Right ventricle myocardium superior (tissue), 1 donor: Measurements from ENCODE around the gene RHOA. TPM values are rescaled to one million over a fixed set of nuclear protein-coding genes. Genes with fewer than 3 reads are reported as not detected.
"Not testable (repeated sequence)": the region's sequence is repeated elsewhere in the genome, so short reads cannot be mapped to it uniquely, and the experiment has no call there.

Experiments used
- ATAC-seq: fragments of 200-7000 bp; cut with Tn5 transposase; one replicate; pipeline ENCODE4 v1.9.1; 2020; ENCODE audit warnings: mild to moderate bottlenecking; ENCODE audit not compliant: poor library complexity
- DNase-seq: peaks from one replicate; pipeline ENCODE4 v3.0.0-alpha.2; 2020
- intact Hi-C: fragments of 100-400 bp; cut with DNase I; formaldehyde crosslinking; loops from one replicate; pipeline ENCODE4 v1.11.2; 2022
- total RNA-seq: library from RNA; stranded (reverse); fragmentation: NEBNext Ultra II Directional; extraction: Animal tissue kit (Norgen Biotek cat#: 25700); gene quantifications from one replicate; pipeline ENCODE4 v1.2.1, GENCODE V29; 2021
- donor health status: DM: no; HTN: yes; CAD: no; lungs with severe emphysema.

The RHOA gene
- total RNA-seq, 1 donor from 2014 or later, result 255 TPM

- DNase-seq, result no peak
These were observed 25.6 kb downstream of the RHOA start for GRCh38 chr3:49386056-49386756.

GRCh38 chr3:49385617-49386016, 26.2 kb downstream of the RHOA start:
- intact Hi-C loops, result no loop called here
- no peak for DNase-seq
- ATAC-seq, result no peak

More at GRCh38 chr3:49386056-49386756, 25.6 kb downstream of the RHOA start:
- intact Hi-C loops, result no loop called here
- ATAC-seq, result no peak

- ATAC-seq, result no peak
- no peak for DNase-seq
- intact Hi-C loops, result no loop called here
These were observed 28.4 kb downstream of the RHOA start for GRCh38 chr3:49383387-49383786.

- ATAC-seq, result peak; percentile 67
- DNase-seq, result peak; percentile 49
- intact Hi-C loops, result no loop called here
These were observed 33.4 kb downstream of the RHOA start for GRCh38 chr3:49378249-49378895.

- DNase-seq, result no peak
- ATAC-seq, result no peak
- intact Hi-C loops, result no loop called here
These were observed 34.3 kb downstream of the RHOA start for GRCh38 chr3:49377483-49377882.

- no peak for DNase-seq
- intact Hi-C loops, result no loop called here
- ATAC-seq, result no peak
These were observed 39.8 kb downstream of the RHOA start for GRCh38 chr3:49371946-49372345.

GRCh38 chr3:49370585-49371290, 41.0 kb downstream of the RHOA start:
- no peak for ATAC-seq
- intact Hi-C loops, result no loop called here

GRCh38 chr3:49362561-49362960, 49.2 kb downstream of the RHOA start:
- ATAC-seq, result no peak
- intact Hi-C loops, result no loop called here
- no peak for DNase-seq

More at GRCh38 chr3:49370585-49371290, 41.0 kb downstream of the RHOA start:
- DNase-seq, result no peak

GRCh38 chr3:49359623-49360022, 52.2 kb downstream of the RHOA start:
- intact Hi-C loops, result loop anchor here (5.0 kb wide), 1 partner anchor 53 kb away; the partner anchor contains the start of genes RHOA and TCTA
- DNase-seq (no peak), ATAC-seq (no peak)

GRCh38 chr3:49358884-49359225, 52.9 kb downstream of the RHOA start:
- intact Hi-C loops, result loop anchor here (5.0 kb wide), 1 partner anchor 53 kb away; the partner anchor contains the start of genes RHOA and TCTA
- no peak for ATAC-seq
- no peak for DNase-seq

- ATAC-seq (peak; percentile 97), DNase-seq (peak; percentile 98)
- intact Hi-C loops, result loop anchor here (5.0 kb wide), 1 partner anchor 54 kb away; the partner anchor contains the start of genes RHOA and TCTA
These were observed 53.4 kb downstream of the RHOA start, which contains the start of gene GPX1 for GRCh38 chr3:49358217-49358883. Gene GPX1, minus strand, starts transcription at chr3:49358353. Its CDS starts 75 bp downstream, at chr3:49358278.

- ATAC-seq, result peak; percentile 59
- peak; percentile 70 for DNase-seq
- intact Hi-C loops, result loop anchor here (5.0 kb wide), 1 partner anchor 55 kb away; the partner anchor contains the start of genes RHOA and TCTA
These were observed 54.1 kb downstream of the RHOA start for GRCh38 chr3:49357443-49358216.

GRCh38 chr3:49357095-49357442, 54.7 kb downstream of the RHOA start:
- not testable (repeated sequence) for ATAC-seq, DNase-seq
- intact Hi-C loops, result loop anchor here (5.0 kb wide), 1 partner anchor 55 kb away; the partner anchor contains the start of genes RHOA and TCTA

- DNase-seq (no peak), ATAC-seq (no peak)
- intact Hi-C loops, result no loop called here
These were observed 58.8 kb downstream of the RHOA start for GRCh38 chr3:49352890-49353421.

- intact Hi-C loops, result no loop called here
These were observed 59.5 kb downstream of the RHOA start for GRCh38 chr3:49352281-49352680.

GRCh38 chr3:49351521-49352011, 60.2 kb downstream of the RHOA start:
- intact Hi-C loops, result no loop called here
- no peak for DNase-seq
- ATAC-seq, result peak; percentile 12

More at GRCh38 chr3:49352281-49352680, 59.5 kb downstream of the RHOA start:
- DNase-seq (no peak), ATAC-seq (no peak)

GRCh38 chr3:49349348-49350114, 62.2 kb downstream of the RHOA start:
- ATAC-seq (no peak), DNase-seq (no peak)
- intact Hi-C loops, result no loop called here
